HepG2 (cell line): ENCODE measurements around the gene TST. TPM values are rescaled to one million over a fixed set of nuclear protein-coding genes. Genes with fewer than 3 reads are reported as not detected.
A peak's percentile ranks its signal among the peaks of the same experiment; 100 is the strongest.

ENCODE experiments used
- ARNT2 ChIP-seq: sonication (generic); formaldehyde crosslinking; IDR thresholded peaks from 2 replicates; pipeline ENCODE4 v1.8.0; 2022; ENCODE audit warnings: mild to moderate bottlenecking, low read depth, missing genetic modification reagents, moderate library complexity
- ARNTL ChIP-seq: sonication (generic); formaldehyde crosslinking; IDR thresholded peaks from 2 replicates; pipeline ENCODE4 v1.4.0; 2020; ENCODE audit warnings: mild to moderate bottlenecking, missing genetic modification reagents
- JUNB ChIP-seq: sonication (generic); formaldehyde crosslinking; IDR thresholded peaks from 2 replicates; pipeline ENCODE4 v1.8.0; 2022; ENCODE audit warnings: missing genetic modification reagents, mild to moderate bottlenecking, borderline replicate concordance
- RELA ChIP-seq: sonication (generic); formaldehyde crosslinking; IDR thresholded peaks from 2 replicates; pipeline ENCODE4 v1.4.0; 2020; ENCODE audit warnings: missing genetic modification reagents
- SMC3 ChIP-seq: IDR thresholded peaks from 2 replicates; pipeline ENCODE4 v1.6.1; 2011; ENCODE audit warnings: low read length, improper control_type of control experiment
- SNRNP70 ChIP-seq: fragments of 200-400 bp; formaldehyde crosslinking; IDR thresholded peaks from 2 replicates; pipeline ENCODE4 v1.6.1; 2017; ENCODE audit warnings: mild to moderate bottlenecking, low read depth, low read length, moderate library complexity
- SP140L ChIP-seq: sonication (generic); formaldehyde crosslinking; IDR thresholded peaks from 2 replicates; pipeline ENCODE4 v1.4.0; 2020; ENCODE audit warnings: missing genetic modification reagents, borderline replicate concordance
- SSRP1 ChIP-seq: IDR thresholded peaks from 2 replicates; pipeline ENCODE4 v1.6.1; 2016; ENCODE audit warnings: control low read depth
- U2AF1 ChIP-seq: fragments of 200-400 bp; formaldehyde crosslinking; optimal IDR thresholded peaks from 2 replicates; pipeline ENCODE3; 2017; ENCODE audit warnings: mild to moderate bottlenecking, low read depth, low read length
- ZNF33A ChIP-seq: sonication (generic); formaldehyde crosslinking; IDR thresholded peaks from 2 replicates; pipeline ENCODE4 v1.5.1; 2020; ENCODE audit warnings: missing genetic modification reagents, mild to moderate bottlenecking, moderate library complexity, borderline replicate concordance
- ZNF589 ChIP-seq: sonication (generic); formaldehyde crosslinking; conservative IDR thresholded peaks from 2 replicates; pipeline ENCODE4 v1.8.0; 2022; ENCODE audit warnings: mild to moderate bottlenecking, moderate library complexity, missing genetic modification reagents
- ZNF776 ChIP-seq: sonication (generic); formaldehyde crosslinking; IDR thresholded peaks from 2 replicates; pipeline ENCODE4 v1.4.0; 2020; ENCODE audit warnings: mild to moderate bottlenecking, missing genetic modification reagents
- ZSCAN12 ChIP-seq: sonication (generic); formaldehyde crosslinking; IDR thresholded peaks from 2 replicates; pipeline ENCODE4 v1.9.0; 2021; ENCODE audit warnings: mild to moderate bottlenecking, missing genetic modification reagents
- polyA plus RNA-seq, 8 experiments: library from polyadenylated mRNA; depleted of rRNA in 3 of 8; stranded (reverse) in 7 of 8; unstranded in 1 of 8; fragments of >200 nt; fragmentation: Illumina TruSeq in 4 of 8; extraction: Trizol in 4 of 8; gene quantifications; 2 replicates each; pipeline versions ENCODE4 v1.2.1 to v1.2.3, GENCODE V29; 2011 to 2016; ENCODE audit warnings: low read depth in 4 of 8, missing spikeins in 1 of 8, mixed read lengths in 1 of 8; ENCODE audit not compliant: insufficient read depth in 1 of 8
- total RNA-seq, 5 experiments: library from RNA; depleted of rRNA; stranded (reverse); fragments of >200 nt; fragmentation: Illumina TruSeq; extraction: Trizol; gene quantifications; 2 replicates each; pipeline ENCODE4 v1.2.3, GENCODE V29; 2016; ENCODE audit warnings: low read depth in 1 of 5
- TF ChIP-seq, protein P1 (sequence below): sonication (generic); formaldehyde crosslinking; IDR thresholded peaks from 2 replicates; pipeline ENCODE4 v1.8.0; 2022; ENCODE audit warnings: mild to moderate bottlenecking, missing genetic modification reagents
- TF ChIP-seq, protein P2 (sequence below): sonication (generic); formaldehyde crosslinking; IDR thresholded peaks from 2 replicates; pipeline ENCODE4 v1.4.0; 2020; ENCODE audit warnings: mild to moderate bottlenecking, missing genetic modification reagents

Gene TST
- total and polyA plus RNA-seq, 2 of the 13 experiments (the other 11 are each of a cell fraction or from before 2014, with no cell fraction given) = 44.6 to 63.6 TPM

DNA sequence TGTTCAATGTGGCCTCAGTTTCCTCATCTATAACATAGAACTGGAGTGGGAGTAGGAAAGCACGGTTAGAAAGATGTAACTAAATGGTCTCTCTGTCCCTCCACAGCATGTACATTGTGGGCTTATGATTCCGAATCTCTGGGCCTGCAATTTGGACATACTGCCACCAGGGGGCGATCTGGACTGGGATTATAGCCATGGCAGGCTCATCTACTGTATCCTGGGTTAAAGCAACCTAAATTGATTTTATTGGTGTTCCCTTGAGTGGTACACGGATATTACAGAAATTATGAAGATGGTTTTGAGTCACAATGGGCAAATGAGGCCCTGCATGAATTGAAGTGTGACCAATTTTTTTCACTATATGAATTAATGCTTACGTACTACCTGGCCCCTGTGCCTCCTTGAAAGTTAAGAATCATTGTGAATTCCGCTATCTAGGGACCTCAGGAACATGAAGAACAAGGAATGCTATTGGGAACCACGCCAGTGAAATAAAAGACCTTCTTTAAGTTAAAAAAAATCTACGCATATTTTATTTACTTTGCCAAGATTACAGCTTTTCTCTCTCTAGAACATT lies 32.9 kb downstream of the TST start (continued):
- TF ChIP-seq ZSCAN12 (CRISPR knock-in tag) (no peak), U2AF1 (no peak), ARNT2 (CRISPR knock-in tag) (no peak), ARNTL (CRISPR knock-in tag) (no peak), ZNF33A (CRISPR knock-in tag) (no peak), SSRP1 (CRISPR knock-in tag) (no peak), JUNB (CRISPR knock-in tag) (no peak), ZNF589 (no peak), SP140L (CRISPR knock-in tag) (no peak), RELA (CRISPR knock-in tag) (no peak), SMC3 (0 out of 2 replicates have a peak, but pooled peaks have one; percentile 24), SNRNP70 (no peak), ZNF776 (CRISPR knock-in tag) (no peak)
- TF ChIP-seq, protein P1, sequence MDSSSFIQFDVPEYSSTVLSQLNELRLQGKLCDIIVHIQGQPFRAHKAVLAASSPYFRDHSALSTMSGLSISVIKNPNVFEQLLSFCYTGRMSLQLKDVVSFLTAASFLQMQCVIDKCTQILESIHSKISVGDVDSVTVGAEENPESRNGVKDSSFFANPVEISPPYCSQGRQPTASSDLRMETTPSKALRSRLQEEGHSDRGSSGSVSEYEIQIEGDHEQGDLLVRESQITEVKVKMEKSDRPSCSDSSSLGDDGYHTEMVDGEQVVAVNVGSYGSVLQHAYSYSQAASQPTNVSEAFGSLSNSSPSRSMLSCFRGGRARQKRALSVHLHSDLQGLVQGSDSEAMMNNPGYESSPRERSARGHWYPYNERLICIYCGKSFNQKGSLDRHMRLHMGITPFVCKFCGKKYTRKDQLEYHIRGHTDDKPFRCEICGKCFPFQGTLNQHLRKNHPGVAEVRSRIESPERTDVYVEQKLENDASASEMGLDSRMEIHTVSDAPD (CRISPR knock-in tag) = no peak
- TF ChIP-seq, protein P2, sequence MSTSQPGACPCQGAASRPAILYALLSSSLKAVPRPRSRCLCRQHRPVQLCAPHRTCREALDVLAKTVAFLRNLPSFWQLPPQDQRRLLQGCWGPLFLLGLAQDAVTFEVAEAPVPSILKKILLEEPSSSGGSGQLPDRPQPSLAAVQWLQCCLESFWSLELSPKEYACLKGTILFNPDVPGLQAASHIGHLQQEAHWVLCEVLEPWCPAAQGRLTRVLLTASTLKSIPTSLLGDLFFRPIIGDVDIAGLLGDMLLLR (CRISPR knock-in tag) = no peak
